Ectodermal cell (in vitro differentiated cells): ENCODE results near the gene AHCTF1.
"Not testable (repeated sequence)": the region's sequence is repeated elsewhere in the genome, so short reads cannot be mapped to it uniquely, and the experiment has no call there.

Source experiments
- H3K27ac ChIP-seq: 2 replicates; pipeline ENCODE4 v1.7.0; 2013; ENCODE audit warnings: mild to moderate bottlenecking, low read depth, low read length; ENCODE audit not compliant: insufficient read depth, poor library complexity, severe bottlenecking
- H3K27me3 ChIP-seq: 2 replicates; pipeline ENCODE4 v1.7.0; 2013; ENCODE audit warnings: mild to moderate bottlenecking, low read length; ENCODE audit not compliant: insufficient read depth, control insufficient read depth, poor library complexity, severe bottlenecking
- H3K36me3 ChIP-seq: one replicate; pipeline ENCODE4 v1.7.0; 2013; ENCODE audit warnings: low read length; ENCODE audit not compliant: control insufficient read depth, insufficient read depth
- H3K4me1 ChIP-seq: one replicate; pipeline ENCODE4 v1.7.0; 2013; ENCODE audit warnings: low read length; ENCODE audit not compliant: control insufficient read depth, insufficient read depth
- H3K4me3 ChIP-seq: 2 replicates; pipeline ENCODE4 v1.7.0; 2013; ENCODE audit warnings: low read depth, low read length, control low read depth; ENCODE audit not compliant: insufficient read depth
- H3K9me3 ChIP-seq: 2 replicates; pipeline ENCODE4 v1.7.0; 2013; ENCODE audit warnings: mild to moderate bottlenecking, low read length, moderate library complexity; ENCODE audit not compliant: control insufficient read depth
- WGBS, 2 experiments: methylation state at CpG; one replicate each; pipeline ENCODE4 v1.1.7; 2013; ENCODE audit warnings: missing lambda C conversion rate in 2 of 2; 5-methylcytosine and 5-hydroxymethylcytosine counted together

Gene AHCTF1

GRCh38 chr1:246840761-246841160 is 91.0 kb downstream of the AHCTF1 start:
- H3K36me3 ChIP-seq, H3K27ac ChIP-seq, H3K27me3 ChIP-seq, H3K4me3 ChIP-seq, H3K9me3 ChIP-seq, H3K4me1 ChIP-seq: not testable (repeated sequence)
- WGBS, 2 experiments, result 90% methylated on average over 3 of the region's 3 CpGs; no CpG with 5 or more reads in 1 of the 2 experiments

- no peak overlapping the region for H3K27ac ChIP-seq
- WGBS, 2 experiments, result 88 to 89% methylated on average over 2 of the region's 2 CpGs
- H3K9me3 ChIP-seq, result no peaks in the 10 kb centered on the region
- H3K4me3 ChIP-seq, result no peak overlapping the region
- no peaks in the 10 kb centered on the region for H3K27me3 ChIP-seq
- H3K4me1 ChIP-seq, result no peaks in the 10 kb centered on the region
- no peaks in the 10 kb centered on the region for H3K36me3 ChIP-seq
These were observed 93.7 kb downstream of the AHCTF1 start for GRCh38 chr1:246838118-246838456.

- H3K4me3 ChIP-seq, result no peak overlapping the region
- H3K4me1 ChIP-seq, result no peaks in the 10 kb centered on the region
- H3K9me3 ChIP-seq, result no peaks in the 10 kb centered on the region
- no peaks in the 10 kb centered on the region for H3K27me3 ChIP-seq
- no peaks in the 10 kb centered on the region for H3K36me3 ChIP-seq
- H3K27ac ChIP-seq, result no peak overlapping the region
- 94 to 98% methylated on average over 8 to 9 of the region's 9 CpGs for WGBS, 2 experiments
These were observed 94.2 kb downstream of the AHCTF1 start for GRCh38 chr1:246837418-246838117.

GRCh38 chr1:246836209-246836966 is 95.4 kb downstream of the AHCTF1 start:
- H3K4me3 ChIP-seq, result no peak overlapping the region
- H3K27ac ChIP-seq, result no peak overlapping the region
- no peaks in the 10 kb centered on the region for H3K4me1 ChIP-seq
- no peaks in the 10 kb centered on the region for H3K36me3 ChIP-seq
- H3K9me3 ChIP-seq, result no peaks in the 10 kb centered on the region
- no peaks in the 10 kb centered on the region for H3K27me3 ChIP-seq
- 77 to 79% methylated on average over 6 of the region's 6 CpGs for WGBS, 2 experiments

GRCh38 chr1:246831543-246831942 is 100.2 kb downstream of the AHCTF1 start:
- Histone ChIP-seq H3K27ac (no peak overlapping the region), H3K27me3 (no peaks in the 10 kb centered on the region), H3K4me1 (no peaks in the 10 kb centered on the region), H3K36me3 (no peaks in the 10 kb centered on the region), H3K4me3 (no peak overlapping the region), H3K9me3 (no peaks in the 10 kb centered on the region)
- WGBS, 2 experiments, result 81 to 83% methylated on average over 4 of the region's 4 CpGs

GRCh38 chr1:246828818-246829217 is 102.9 kb downstream of the AHCTF1 start:
- Histone ChIP-seq H3K9me3 (no peaks in the 10 kb centered on the region), H3K4me3 (no peak overlapping the region), H3K4me1 (no peaks in the 10 kb centered on the region), H3K27me3 (no peaks in the 10 kb centered on the region), H3K36me3 (no peaks in the 10 kb centered on the region), H3K27ac (no peak overlapping the region)
- WGBS, 2 experiments, result 90 to 92% methylated on average over 4 of the region's 4 CpGs

- H3K9me3 ChIP-seq, result no peaks in the 10 kb centered on the region
- WGBS, 2 experiments, result 92 to 96% methylated on average over 4 to 5 of the region's 5 CpGs
- H3K4me1 ChIP-seq, result no peaks in the 10 kb centered on the region
These were observed 104.4 kb downstream of the AHCTF1 start for GRCh38 chr1:246827396-246827795.

GRCh38 chr1:246825557-246826175 is 106.1 kb downstream of the AHCTF1 start:
- WGBS, 2 experiments, result 91 to 97% methylated on average over 1 of the region's 1 CpG

More at GRCh38 chr1:246827396-246827795, 104.4 kb downstream of the AHCTF1 start:
- H3K4me3 ChIP-seq, result no peak overlapping the region
- H3K27me3 ChIP-seq, result no peaks in the 10 kb centered on the region
- H3K36me3 ChIP-seq, result no peaks in the 10 kb centered on the region
- no peak overlapping the region for H3K27ac ChIP-seq

GRCh38 chr1:246824541-246824940 is 107.2 kb downstream of the AHCTF1 start:
- Histone ChIP-seq H3K9me3 (no peaks in the 10 kb centered on the region), H3K36me3 (no peaks in the 10 kb centered on the region), H3K4me3 (no peak overlapping the region), H3K4me1 (no peaks in the 10 kb centered on the region), H3K27ac (no peak overlapping the region), H3K27me3 (no peaks in the 10 kb centered on the region)
- WGBS, 2 experiments, result 95 to 97% methylated on average over 2 of the region's 2 CpGs

More at GRCh38 chr1:246825557-246826175, 106.1 kb downstream of the AHCTF1 start:
- Histone ChIP-seq H3K36me3 (no peaks in the 10 kb centered on the region), H3K27ac (no peak overlapping the region), H3K9me3 (no peaks in the 10 kb centered on the region), H3K4me1 (no peaks in the 10 kb centered on the region), H3K27me3 (no peaks in the 10 kb centered on the region), H3K4me3 (no peak overlapping the region)

GRCh38 chr1:246822154-246822553 is 109.6 kb downstream of the AHCTF1 start:
- not testable (repeated sequence) for H3K9me3 ChIP-seq, H3K27me3 ChIP-seq, H3K36me3 ChIP-seq, H3K4me1 ChIP-seq, H3K27ac ChIP-seq, H3K4me3 ChIP-seq
- WGBS, 2 experiments, result 89 to 92% methylated on average over 7 of the region's 7 CpGs
